NCI-H2081 treated with DMSO at 0.1 percent for 48 hours (cell line): ENCODE measurements around the gene SMIM5.
"Not testable (repeated sequence)": the region's sequence is repeated elsewhere in the genome, so short reads cannot be mapped to it uniquely, and the experiment has no call there.

Experiments used
- DNase-seq: peaks from one replicate; lab custom pipeline; 2025; lab: John Stamatoyannopoulos, UW

SMIM5 gene

GRCh38 chr17:75632863-75633485, at the start of gene SMIM5:
SMIM5 (plus strand) TSS chr17:75633434; CDS start chr17:75640202, 6,768 bp downstream.
- no peak for DNase-seq

- no peak for DNase-seq
Measured at GRCh38 chr17:75584849-75585175, 48.4 kb upstream of the SMIM5 start.

GRCh38 chr17:75587675-75588595, 45.3 kb upstream of the SMIM5 start, which contains the start of gene MYO15B:
MYO15B (plus strand) TSS chr17:75587800; CDS start chr17:75588058, 258 bp downstream.
- no peak for DNase-seq

GRCh38 chr17:75588596-75589011, 44.6 kb upstream of the SMIM5 start:
- DNase-seq: no peak

GRCh38 chr17:75589012-75589918, 44.0 kb upstream of the SMIM5 start:
- DNase-seq: peak; percentile 35

- DNase-seq: no peak
Measured at GRCh38 chr17:75589919-75590303, 43.3 kb upstream of the SMIM5 start.

GRCh38 chr17:75590314-75590761, 42.9 kb upstream of the SMIM5 start:
- DNase-seq: no peak

GRCh38 chr17:75590849-75591721, 42.1 kb upstream of the SMIM5 start:
- DNase-seq: no peak

- no peak for DNase-seq
Measured at GRCh38 chr17:75591722-75592302, 41.4 kb upstream of the SMIM5 start.

- no peak for DNase-seq
Measured at GRCh38 chr17:75592348-75593020, 40.8 kb upstream of the SMIM5 start.

GRCh38 chr17:75593430-75593829, 39.8 kb upstream of the SMIM5 start:
- not testable (repeated sequence) for DNase-seq

GRCh38 chr17:75594499-75595283, 38.5 kb upstream of the SMIM5 start:
- DNase-seq: no peak

GRCh38 chr17:75595284-75595919, 37.8 kb upstream of the SMIM5 start:
- no peak for DNase-seq

- DNase-seq: no peak
Measured at GRCh38 chr17:75595920-75596313, 37.3 kb upstream of the SMIM5 start.

- no peak for DNase-seq
Measured at GRCh38 chr17:75596320-75597087, 36.7 kb upstream of the SMIM5 start.

GRCh38 chr17:75601057-75601987, 31.9 kb upstream of the SMIM5 start:
- no peak for DNase-seq

- no peak for DNase-seq
Measured at GRCh38 chr17:75602644-75603043, 30.6 kb upstream of the SMIM5 start.
